GM18519 (cell line): ENCODE results near the gene UBXN2A.
A peak's percentile ranks its signal among the peaks of the same experiment; 100 is the strongest.
"Not testable (repeated sequence)": the region's sequence is repeated elsewhere in the genome, so short reads cannot be mapped to it uniquely, and the experiment has no call there.

ENCODE experiments used
- ATAC-seq: cut with Tn5 transposase; IDR thresholded peaks from one replicate; pipeline ENCODE4 v1.9.1; 2021; ENCODE audit warnings: mild to moderate bottlenecking, moderate library complexity; ENCODE audit not compliant: unreplicated experiment, low FRiP score

The UBXN2A gene

GRCh38 chr2:24038786-24039499 is 98.7 kb downstream of the UBXN2A start:
- no peak for ATAC-seq

- ATAC-seq: no peak
Measured at GRCh38 chr2:24040511-24040910, 100.2 kb downstream of the UBXN2A start.

DNA sequence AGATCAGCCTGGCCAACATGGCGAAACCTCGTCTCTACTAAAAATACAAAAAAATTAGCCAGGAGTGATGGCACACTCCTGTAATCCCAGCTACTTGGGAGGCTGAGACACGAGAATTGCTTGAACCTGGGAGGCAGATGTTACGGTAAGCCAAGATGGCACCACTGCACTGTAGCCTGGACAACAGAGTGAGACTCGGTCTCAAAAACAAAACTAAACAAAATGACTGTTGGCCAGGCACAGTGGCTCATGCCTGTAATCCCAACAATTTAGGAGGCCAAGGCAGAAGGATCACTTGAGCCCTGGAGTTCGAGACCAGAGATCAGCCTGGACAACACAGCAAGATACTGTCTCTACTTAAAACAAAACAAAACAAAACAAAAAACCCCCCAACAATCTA is 102.9 kb downstream of the UBXN2A start:
- ATAC-seq: not testable (repeated sequence)

- no peak for ATAC-seq
Measured at GRCh38 chr2:24045511-24046508, 105.5 kb downstream of the UBXN2A start.

GRCh38 chr2:24046599-24046929 is 106.3 kb downstream of the UBXN2A start:
- ATAC-seq: no peak

GRCh38 chr2:24046930-24047702 is 106.9 kb downstream of the UBXN2A start, which contains the start of gene WDCP:
Gene WDCP, minus strand, starts transcription at chr2:24047391. Its CDS starts 7,897 bp downstream, at chr2:24039494.
- peak; percentile 98 for ATAC-seq

GRCh38 chr2:24047703-24048033 is 107.4 kb downstream of the UBXN2A start:
- no peak for ATAC-seq

DNA sequence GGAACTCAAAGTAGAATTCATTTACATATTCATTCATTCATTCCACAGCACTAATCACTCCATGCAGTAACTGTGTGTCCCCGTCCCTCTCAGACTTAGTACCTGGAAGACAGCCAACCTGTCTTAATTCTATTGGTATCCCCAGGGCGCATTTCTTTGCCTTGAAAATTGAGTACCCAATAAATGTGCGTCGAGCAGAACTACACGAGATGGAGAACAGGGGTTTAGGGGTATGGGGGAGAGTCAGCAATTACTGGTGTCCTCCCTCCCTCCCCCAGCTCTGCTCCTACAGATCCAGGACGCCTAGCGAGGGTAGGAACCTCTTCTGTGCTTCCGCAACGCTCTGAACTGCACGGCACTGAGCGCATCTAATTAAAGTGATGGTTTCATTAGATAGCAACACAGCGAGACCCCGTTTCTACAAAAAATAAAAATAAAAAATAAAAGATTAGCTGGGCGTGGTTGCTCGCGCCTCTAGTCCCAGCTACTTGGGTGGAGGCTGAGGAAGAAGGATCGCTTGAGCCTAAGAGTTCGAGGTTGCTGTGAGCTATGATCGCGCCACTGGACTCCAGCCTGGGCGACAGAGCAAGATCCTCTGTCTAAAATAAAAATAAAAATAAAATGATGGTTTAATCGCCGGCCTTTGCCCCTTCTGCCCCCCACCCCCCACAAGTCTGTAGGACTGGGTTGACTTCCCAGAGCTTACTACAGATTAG is 108.7 kb downstream of the UBXN2A start:
- ATAC-seq: no peak

- no peak for ATAC-seq
Measured at GRCh38 chr2:24049485-24050021, 109.3 kb downstream of the UBXN2A start, which contains the start of gene FKBP1B. Gene FKBP1B, plus strand, starts transcription at chr2:24049741. Its CDS starts 109 bp downstream, at chr2:24049850.

- no peak for ATAC-seq
Measured at GRCh38 chr2:24050041-24050979, 110.0 kb downstream of the UBXN2A start.

GRCh38 chr2:24051833-24052232 is 111.6 kb downstream of the UBXN2A start:
- ATAC-seq: no peak

- no peak for ATAC-seq
Measured at GRCh38 chr2:24052951-24053350, 112.7 kb downstream of the UBXN2A start.
